Activated CD4-positive, alpha-beta T cell treated with anti-CD3 and anti-CD28 coated beads, Interleukin-2, Interleukin-4, amounts not matched to agents 100 ng/mL and 50 ng/mL, durations not matched to agents 16 hours and 8 hours (primary cell): Measurements from ENCODE around the gene IRS1.
A peak's percentile ranks its signal among the peaks of the same experiment; 100 is the strongest.

Experiments
- DNase-seq: peaks from one replicate; pipeline ENCODE4 v3.0.0-alpha.2; 2020; ENCODE audit warnings: low spot score

The IRS1 gene

DNA sequence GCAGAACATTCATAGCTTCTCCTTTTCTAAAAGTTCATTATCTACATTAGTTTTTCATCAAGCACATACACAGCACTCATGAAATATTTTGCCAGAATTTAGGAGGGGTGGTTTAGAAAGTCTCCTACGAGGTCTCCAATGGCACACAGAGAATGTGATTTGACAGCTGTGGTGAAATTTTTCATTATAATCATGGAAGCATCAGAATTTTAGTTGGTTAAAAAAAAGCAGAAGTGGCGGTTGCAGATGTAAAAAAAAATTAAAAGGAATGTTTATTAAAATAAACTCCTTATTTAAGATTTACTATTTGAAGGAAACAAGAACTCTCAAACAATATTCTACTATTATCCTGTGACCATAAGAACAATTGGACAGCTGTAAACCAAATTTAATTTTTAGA is 25.4 kb upstream of the IRS1 start:
- no peak for DNase-seq

DNA sequence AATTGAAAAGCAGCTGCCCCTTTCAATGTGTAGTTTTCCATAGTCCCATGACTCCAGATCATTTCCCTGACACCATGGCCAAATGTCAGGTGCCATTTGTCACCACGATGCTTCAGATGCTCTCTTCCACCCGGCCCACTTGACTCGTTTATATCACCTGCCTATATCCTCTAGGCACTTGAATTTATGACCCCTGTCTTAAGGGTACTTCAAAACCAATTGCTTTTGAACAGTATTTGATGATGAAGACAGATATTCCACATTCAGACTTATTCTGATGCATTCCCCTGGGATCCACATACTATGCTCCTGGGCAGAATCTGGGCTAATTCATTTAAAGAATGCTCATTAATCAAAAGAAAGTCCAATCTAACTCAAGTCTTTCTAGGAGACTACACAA is 19.3 kb upstream of the IRS1 start:
- DNase-seq, result no peak

DNA sequence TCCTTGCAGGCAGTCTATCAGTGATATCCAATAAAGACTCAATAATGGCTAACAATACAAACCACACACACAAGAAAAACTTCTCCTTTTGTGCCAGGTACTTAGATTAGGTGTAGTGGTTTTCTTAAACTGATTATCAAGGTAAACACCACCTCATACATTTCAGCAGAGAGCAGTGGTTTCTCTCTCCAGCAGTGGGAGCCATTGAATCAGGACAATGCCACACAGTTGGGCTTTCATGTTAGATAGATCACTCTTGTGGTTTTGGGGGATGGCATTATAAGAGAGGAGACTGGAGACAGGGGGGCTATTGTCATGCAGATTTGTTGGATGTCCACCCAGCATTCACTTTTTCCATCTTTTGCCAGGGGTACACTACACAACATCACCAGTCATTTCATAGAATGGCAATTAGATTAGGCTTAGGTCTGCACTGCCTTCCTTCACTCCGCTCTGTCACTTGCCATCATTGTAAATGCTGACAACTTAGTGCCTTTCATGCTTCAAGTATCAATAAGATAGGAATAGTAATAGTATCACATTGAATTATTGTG is 13.6 kb upstream of the IRS1 start:
- DNase-seq, result no peak

DNA sequence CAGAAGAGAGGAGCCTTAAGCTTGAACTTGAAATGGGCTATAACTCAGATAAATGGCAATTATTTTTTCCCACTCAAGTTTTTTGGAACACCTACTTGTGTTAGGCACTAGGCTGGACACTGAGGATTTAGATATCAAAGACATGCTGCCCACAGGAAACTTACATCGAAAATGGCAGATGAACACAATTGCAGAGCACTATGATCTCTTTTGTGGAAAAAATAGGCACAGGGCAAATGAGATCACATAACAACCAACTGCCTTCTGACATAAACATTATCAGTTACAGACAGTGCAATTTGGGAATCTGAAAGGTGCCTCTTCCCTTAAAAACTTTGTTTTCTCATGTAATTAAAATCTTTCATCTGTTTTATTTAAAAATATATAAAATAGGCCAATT is 3.8 kb upstream of the IRS1 start:
- DNase-seq, result no peak

DNA sequence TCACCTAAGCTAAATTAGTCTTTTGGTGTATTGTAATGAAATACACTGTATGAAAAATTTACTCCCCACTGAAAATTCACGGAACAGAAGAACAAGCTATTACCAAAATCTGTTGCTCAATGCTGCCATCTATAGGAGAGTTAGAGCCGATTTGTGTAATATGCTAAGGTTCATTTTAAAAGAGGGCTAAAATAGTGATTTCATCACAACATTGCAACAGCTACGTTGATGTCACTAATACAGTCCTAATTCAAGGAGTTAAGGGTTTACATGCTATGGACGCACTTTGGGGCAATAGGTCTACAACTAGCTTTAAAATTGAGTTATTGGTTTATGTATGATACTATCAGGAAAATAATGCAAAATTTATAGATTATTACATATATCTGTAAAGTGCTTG is 3.0 kb upstream of the IRS1 start:
- peak; percentile 73 for DNase-seq

DNA sequence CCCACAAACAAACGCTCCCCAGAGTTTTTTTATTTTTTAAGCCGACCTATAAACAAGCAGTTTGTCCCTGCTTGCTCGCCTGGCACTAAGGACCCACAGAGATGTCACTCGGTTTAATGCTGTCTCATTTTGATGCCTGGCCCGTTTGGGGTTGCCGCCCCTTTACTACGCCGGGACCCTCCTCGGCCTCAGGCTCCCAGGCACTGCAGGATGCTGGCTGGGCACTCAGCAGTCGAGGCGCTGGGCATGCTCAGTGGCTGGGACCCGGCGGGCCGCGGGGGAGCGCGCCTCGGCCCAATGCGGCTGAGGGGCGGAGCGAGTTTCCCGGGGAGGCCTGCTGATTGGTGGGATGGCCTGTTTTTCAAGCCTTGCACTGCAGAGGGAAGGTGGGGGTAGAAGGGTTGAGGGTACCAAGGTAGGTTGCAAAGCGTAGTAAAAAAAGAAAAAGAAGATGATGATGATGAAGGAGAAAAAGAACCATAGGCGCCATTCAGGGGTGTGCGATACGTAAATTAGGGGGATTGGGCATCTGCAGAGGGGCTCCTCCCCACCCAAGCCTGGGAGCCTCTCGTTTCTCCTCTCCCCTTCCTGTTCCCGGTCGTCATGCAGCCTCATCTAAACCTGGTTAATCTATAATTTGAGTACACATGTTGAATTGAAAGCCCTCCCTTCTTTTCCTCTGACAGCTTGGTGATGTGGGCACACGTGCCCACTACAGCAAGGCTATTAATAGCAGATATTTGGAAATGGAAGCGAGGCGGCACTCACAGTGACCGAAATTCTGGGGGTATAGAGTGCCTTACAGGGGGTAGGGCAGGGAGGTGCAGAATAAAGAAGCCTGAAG is 1.5 kb upstream of the IRS1 start:
- peak; percentile 87 for DNase-seq

DNA sequence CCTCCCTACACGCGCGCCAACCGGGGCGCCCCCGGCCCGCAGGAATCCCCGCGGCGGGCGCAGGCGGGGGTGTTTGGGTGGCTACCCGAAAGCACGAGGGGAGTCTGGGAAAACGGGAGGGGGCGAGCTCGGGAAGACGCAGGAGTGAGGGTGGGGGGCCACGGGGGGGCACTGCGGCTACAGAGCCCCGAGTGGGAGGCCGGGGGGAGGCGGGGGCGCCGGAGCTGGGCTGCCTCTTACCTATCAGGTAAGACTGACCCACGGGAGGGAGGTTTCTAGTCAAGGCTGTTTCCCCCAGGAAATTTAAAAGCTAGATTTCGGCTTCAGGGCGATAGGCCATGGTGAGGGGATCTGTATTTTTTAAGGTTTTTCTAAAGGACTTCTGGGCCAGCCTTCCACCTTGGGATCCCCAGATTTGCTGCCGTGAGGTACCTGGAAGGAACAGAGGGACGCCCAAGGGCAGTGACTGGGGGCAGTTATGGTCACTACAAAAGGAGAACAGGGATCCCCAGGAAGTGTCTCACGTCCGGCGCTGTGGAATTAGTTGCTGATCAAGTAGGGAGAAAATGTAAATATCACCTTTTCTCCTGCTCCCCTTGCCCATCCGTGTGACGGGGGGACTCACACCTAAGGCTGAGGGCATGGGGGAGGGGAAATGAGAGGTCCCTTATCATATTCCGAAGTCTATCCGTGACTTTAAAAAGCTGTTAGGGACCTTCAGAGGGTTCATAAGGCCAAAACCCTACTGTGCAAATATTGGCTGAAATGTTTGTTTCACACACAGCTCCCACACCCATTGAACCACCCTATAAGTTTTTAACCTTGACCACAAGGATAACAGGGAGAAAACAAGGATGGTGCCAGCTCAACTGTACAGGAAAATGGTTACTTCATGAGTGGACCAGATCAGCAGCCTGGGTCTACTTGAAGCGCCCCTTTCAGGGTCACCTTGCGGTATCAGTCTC is 638 bp upstream of the IRS1 start:
- DNase-seq, result no peak

DNA sequence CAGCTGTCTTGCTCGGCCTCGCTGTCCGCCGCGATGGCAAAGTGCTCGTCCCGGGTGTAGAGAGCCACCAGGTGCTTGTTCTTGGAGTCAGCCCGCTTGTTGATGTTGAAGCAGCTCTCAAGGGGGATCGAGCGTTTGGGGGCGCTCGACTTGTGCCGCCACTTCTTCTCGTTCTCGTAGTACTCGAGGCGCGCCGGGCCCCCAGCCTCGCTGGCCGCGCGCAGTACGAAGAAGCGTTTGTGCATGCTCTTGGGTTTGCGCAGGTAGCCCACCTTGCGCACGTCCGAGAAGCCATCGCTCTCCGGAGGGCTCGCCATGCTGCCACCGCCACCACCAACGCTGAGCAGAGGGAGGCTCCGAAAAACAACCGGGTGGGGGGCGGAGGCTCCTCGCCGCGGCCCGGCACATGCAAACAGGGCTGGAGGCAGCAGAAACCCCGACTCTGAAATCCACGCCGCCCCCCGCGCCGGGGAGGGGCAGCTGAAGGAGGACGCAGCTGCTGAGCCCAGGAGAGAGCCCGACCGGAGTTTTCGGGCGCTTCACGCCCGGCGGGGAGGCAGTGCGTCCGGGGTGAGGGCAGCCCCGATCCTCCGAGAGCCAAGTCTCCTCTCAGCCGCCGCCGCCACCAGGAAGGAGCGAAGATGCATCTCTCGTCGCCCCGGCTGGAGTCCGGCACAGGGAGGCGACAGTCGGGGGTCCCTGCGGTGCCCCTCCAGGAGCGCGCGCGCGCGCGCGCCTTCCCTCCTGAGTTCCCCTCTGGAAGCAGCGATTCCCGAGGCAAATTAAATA is 1.0 kb downstream of the IRS1 start:
- peak; percentile 36 for DNase-seq

DNA sequence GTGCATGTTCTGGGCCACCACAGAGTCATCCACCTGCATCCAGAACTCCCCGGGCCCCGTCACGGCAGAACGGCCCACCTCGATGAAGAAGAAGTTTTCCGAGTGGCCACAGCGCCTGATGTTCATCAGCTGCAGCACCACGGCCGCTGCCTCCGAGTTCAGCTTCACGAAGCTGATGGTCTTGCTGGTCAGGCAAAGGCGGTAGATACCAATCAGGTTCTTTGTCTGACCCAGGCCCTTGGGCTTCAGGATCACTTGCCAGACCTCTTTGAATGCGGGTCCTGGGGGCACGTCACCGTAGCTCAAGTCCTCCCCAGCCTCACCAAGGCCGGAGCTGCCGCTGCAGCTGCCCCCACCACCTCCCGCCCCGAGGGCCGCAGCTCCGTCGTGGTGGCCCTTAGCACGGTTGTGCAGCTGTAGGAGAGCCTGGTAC is 1.6 kb downstream of the IRS1 start:
- DNase-seq, result no peak

DNA sequence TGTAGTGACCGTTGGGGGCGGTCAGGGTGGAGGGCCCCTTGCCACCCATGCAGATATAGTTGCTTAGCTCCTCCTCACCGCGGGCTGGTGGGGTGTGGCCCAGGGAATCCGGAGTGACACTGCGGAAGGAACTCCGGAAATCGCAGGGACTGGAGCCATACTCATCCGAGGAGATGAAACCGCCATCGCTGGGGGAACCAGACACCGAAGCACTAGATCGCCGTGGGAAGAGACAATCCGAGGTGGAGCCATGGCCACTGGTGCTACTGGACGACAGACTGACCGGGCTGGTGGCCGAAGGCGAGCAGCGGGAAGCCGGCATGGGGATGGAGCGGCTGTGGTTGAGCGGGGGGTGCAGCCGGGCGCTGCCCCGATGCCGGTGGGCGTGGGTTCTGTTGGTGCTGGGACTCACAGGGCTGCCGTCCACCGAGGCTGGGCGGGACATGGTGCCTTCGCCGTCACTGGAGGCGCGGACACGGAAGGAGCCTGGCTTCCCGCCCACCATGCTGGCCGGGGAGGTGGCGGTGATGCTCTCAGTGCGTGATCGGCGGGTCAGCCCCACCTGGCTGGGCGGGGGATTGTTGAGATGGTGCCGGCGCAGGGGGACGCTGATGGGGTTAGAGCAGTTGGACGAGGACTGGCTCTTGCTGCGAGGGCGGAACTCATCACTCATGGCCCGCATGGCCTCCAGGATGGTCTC is 2.2 kb downstream of the IRS1 start:
- DNase-seq, result no peak

DNA sequence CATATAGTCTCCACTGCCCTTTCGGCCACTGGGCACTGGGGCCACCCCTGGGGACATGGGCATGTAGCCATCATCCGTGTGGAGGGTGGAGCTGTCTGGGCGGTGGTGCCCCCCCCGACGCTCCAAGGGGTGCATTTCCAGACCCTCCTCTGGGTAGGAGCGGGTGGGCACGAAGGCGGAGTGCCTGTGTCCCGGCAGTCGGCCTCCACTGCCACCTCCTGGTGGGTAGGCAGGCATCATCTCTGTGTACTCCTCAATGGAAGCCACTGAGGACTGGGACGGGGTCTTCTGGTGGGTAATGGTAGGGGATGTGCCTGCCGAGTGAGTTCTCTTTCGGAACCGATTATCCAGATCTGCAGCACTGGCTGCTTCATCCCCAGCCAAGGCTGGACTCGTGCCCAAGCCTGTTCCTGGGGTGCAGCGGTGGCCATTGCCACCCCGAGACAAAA is 2.8 kb downstream of the IRS1 start:
- no peak for DNase-seq

DNA sequence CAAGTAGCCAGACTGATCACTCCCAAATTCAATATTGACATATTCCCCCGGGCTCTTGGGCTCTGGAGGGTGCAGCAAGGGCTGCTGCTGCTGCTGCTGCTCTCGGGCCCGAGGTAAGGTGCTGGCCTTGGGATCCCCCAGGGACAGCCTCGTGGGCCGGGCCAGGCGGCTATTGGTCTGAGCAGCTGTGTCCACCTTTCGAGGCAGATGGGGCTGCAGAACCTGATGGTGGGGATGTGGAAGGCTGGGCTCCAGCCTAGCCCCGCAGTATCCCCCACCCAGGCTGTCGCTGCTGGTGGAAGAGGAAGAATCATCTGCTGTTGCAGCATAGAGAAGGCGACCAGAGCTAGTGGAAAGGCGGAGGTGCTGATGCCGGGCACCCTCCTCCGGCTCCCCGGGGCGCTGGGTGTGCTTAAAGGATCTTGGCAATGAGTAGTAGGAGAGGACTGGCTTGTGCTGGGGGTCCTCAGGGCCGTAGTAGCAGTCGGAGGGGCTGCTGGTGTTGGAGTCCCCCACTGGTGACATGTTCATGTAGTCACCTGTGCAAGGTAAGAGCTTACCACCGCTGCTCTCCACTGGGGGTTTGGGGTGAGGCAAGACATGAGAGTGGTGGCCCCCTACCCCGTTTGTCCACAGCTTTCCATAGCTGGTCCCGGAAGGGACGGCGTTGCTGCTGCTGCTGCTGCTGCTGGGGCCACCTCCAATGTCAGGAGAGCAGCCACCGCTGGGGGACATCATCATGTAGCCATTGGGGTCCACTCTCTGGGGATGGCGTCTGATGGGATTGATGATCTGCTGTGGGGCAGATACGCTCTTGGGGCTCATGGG is 3.4 kb downstream of the IRS1 start:
- DNase-seq, result no peak

DNA sequence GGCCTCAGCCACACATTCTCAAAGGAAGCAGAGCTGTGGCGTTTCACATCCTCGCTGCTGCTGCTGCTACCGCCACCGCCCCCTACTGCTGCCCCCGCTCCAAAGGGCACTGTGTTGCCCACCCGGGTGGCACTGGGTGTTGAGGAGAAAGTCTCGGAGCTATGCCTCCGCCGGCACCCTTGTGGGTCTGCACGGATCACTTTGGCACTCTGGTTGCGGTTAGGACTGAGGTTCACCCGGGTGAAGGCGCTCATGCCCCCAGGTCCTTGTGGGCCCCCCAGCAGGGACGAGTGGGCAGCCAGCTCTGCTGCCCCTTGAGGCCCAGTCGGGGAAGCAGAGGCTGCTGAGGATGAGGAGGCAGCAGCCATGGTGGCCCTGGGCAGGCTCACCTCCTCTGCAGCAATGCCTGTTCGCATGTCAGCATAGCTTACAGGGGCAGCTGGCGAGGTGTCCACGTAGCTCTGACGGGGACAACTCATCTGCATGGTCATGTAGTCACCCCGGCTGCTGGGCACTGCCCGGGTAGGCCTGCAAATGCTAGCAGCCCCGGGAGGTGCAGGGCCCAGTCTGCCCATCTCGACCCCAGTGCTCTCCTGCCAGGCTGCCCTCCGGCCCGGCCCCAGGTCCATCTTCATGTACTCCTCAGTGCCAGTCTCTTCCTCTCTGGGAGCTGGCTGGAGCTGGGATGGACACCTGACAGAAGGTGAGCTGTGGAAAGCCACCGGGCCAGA is 4.2 kb downstream of the IRS1 start:
- DNase-seq, result no peak

DNA sequence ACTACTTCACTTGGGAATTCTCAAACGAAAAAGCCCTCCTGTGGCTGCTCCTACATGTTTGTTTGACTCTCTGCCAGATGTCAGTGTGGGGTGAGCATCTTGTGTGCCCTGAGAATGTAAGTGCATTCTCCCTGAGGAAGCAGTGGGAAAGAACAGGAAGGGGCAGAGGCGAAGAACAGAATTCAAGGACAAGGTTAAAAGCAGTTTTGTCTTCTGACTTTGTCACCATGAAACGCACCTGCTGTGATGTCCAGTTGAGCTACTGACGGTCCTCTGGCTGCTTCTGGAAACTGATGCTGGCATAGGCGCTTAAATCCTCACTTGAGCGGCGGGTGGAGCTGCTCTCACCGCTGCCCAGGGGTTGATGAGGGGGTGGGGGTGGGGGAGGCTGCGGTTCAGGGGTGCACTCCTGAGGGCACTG is 4.9 kb downstream of the IRS1 start:
- no peak for DNase-seq

DNA sequence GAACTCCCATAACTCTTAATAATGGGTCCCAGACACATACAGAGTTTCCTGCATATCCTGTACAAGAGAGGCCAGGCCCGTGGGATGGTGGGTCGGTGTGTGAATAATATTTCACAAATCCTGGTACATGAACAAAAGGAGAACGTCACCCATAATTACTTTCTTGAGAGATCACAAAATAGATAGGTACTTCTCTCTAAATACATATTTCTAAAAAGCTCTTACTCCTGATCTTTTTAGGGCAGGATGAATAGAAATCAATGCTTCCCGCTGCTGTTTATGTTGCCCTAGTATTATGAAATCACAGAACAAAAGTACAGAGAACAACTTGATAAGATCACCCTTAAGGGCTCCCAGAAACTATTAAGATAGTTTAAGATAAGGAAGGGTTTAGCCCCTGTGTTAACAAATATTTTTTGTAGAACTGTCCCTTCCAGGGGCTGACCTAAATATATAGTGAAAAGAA is 5.4 kb downstream of the IRS1 start:
- DNase-seq, result no peak

DNA sequence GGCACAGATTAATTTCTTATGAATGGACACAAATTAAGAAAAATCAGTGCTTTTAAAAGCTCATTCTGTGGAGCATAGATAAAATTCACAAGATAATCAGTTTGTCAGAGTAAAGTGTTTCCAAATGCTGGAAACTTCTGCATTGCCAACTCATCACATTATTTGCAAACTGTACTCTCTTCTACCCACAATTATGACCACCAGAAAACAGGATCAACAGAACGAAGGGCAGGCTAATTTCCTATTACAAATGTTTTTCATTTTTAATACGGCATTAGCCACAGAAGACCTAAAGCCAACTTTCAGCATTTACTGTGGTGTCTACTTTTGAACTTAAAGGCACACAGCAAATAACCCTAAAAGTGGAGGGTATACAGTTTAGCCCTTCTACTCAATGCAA is 6.0 kb downstream of the IRS1 start:
- no peak for DNase-seq

DNA sequence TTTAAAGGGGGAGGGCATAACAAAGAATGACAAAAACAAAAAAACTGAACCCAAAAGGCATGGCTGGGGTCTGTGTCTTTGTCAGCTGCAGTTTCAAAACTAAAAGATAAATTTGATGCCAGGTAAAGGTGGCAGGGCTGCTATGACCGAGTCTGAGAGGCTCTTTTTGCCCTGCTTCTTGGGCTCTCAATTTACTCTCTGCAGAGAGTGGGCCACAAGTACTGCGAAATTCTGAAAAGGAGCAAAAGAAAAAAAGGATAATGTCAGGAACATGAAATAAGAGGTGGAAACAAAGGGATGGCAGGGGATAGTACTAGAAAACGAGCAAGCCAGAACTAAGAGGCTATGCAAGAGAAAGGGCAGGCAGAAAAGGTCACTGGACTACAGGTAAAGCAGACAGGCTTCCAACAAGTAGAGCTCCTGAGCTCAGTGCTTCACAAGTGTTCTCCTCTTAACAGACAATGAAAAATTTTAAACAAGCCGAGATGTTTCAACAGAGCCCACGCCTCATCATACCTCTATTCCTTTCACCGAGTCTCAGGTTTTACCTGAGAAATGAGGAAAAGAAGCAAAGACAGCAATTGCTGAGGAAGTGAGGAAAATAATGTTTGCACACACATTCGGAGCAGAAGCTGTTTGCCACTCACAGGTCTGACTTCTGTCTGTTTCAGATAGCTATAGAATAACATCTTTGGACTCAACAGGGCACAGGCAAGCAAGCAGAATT is 7.3 kb downstream of the IRS1 start:
- DNase-seq, result no peak

DNA sequence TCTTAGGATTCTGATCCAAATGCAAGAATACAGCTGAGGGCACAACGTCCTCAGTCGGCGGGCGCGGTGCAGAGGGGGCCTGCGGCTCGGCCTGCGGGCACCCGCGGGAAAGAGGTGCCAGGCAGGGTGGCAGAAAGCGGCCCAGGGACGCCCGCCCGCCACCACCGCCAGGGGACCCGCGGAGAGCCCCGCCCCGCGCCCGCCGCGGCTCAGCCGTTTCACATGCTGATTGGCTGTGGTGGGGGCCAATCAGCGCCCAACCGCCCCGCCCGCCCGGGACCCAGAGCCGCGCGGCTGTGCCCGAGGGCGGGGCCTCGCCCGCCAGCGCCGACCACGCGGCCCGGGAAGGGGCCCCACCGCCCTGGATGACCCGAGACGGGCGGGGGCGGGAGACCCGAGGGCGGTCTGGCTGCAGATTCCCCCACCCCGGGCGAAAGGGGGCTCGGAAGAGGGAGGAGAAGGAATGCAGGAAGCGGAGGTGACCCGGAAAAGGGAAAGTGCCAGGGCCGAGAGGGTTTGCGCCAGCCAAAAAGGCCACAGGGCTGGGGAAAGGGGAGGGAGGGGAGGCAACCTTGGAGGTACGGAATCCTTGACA is 8.0 kb downstream of the IRS1 start:
- DNase-seq, result peak; percentile 90
